ENCODE results near the gene CDK4.

Gene CDK4

GRCh38 chr12:57772429-57773322, 20.6 kb upstream of the CDK4 start, which contains the start of gene EEF1AKMT3:
Gene EEF1AKMT3, plus strand, starts transcription at chr12:57772614. Its CDS starts 111 bp downstream, at chr12:57772725.
- in situ Hi-C loops (cut with MboI; ENCODE audit: low sequenced_read_pairs): no loop called here

DNA sequence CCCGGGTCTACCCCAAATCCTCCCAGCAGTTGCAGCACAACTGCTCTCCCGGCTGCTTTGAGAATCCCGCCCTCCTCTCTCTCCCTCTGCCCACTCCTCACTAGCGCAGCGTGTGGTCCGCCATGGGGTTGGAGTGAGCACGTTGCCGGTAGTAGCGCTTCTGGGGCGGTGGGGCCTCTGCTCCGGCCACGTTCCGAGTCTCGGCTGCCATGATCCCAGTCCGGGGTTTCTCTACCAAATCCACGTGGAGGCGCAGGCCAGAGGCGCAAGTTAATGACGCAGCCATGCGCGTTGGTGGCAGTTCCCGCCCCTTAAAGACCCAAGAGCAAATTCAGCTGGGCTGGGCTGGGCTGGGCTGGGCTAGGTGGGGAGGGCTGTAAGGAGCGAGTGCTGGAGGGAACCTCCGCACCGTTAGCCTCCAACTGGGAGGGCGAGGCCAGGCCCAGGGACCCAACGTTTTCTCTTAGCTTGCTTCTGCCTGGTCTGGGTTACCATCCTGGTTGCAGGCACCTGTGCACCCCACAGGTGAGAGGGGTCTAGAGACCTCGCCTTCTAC, 19.8 kb upstream of the CDK4 start, which contains the start of gene METTL1:
METTL1 (minus strand) TSS at position 233 of the 556 bp plus-strand sequence; CDS start at position 211, 22 bp downstream.
- in situ Hi-C loops (cut with MboI; ENCODE audit: low sequenced_read_pairs): no loop called here

DNA sequence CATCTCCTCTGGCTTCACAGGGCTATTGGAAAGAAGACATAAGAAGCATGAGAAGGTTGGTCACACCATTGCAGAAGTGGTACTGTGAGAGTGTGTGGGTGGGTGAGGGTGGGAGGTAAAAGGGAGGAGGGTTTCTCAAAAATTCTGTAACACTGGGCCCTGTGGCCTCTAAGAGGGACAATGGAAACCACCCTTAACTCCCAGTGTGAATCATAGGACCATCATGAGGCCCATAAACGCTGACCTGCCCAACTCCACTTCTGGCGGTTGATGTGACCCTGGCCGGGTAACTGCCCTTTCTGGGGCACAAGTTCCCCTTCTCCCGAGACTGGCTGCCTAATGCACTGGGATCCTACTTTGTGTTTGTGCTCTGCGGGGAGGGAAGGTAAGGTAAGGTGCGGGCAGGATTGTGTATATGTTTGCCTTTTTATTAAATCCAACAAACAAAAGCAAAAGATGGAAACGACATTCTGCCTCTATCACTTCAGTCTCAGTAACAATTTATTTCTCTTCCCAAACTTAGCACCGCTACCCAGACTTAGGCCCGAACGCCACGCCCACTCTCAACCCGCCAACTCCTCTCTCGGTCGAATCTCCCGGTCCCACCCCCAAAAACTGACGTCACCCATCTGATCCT, 19.2 kb upstream of the CDK4 start:
- in situ Hi-C loops (cut with MboI; ENCODE audit: low sequenced_read_pairs): no loop called here

DNA sequence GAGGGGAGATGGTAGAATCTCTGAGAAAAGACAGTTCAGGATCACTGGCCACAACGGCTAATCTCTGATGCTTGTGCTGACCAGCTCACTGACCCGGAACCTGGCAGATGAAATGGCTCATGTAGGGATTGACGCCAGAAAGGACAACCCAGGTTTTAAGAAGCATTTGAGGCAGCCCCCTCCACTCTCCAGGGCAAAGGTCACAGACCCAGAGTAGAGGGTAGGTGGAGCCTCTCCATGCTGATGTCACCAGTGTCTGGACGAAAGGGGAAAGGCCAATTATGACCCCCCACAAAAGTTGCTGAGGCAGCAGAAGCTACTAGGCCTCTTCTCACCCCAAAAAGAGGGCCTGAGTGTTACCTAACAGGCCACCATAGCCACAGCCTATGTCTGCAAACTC, 18.6 kb upstream of the CDK4 start:
- in situ Hi-C loops (cut with MboI; ENCODE audit: low sequenced_read_pairs): no loop called here

DNA sequence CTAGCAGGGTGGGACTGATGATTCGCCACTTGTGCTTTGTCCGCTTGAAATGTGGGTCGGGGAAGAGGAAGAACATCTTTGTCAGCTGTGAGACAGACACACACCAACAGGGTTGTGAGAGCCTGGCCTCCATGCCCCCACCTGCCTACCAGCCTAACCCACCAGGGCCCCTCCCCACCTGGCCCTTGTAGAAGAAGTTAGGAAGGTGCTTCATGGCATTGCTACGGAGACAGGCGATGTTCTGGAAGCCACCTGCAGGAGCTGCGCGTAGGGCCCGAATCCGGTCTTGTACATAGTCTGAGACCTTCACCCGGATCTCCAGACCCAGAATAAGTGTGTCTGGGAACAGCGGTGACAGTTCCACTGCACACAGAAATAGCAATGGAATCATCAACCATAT, 17.5 kb upstream of the CDK4 start:
- in situ Hi-C loops (cut with MboI; ENCODE audit: low sequenced_read_pairs): no loop called here

DNA sequence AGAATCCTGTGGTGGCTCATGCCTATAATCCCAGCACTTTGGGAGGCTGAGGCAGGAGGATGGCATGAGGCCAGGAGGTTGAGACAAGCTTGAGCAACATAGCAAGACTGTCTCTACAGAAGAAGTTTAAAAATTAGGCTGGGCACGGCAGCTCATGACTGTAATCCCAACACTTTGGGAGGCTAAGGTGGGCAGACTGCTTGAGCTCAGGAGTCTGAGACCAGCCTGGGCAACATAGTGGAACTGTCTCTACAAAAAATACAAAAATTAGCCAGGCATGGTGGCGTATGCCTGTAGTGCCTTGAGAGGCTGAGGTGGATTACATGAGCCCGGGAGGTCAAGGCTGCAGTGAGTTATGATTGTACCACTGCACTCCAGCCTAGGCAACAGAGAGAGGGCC, 15.8 kb upstream of the CDK4 start:
- in situ Hi-C loops (cut with MboI; ENCODE audit: low sequenced_read_pairs): no loop called here

GRCh38 chr12:57767305-57767698, 15.2 kb upstream of the CDK4 start:
- in situ Hi-C loops (cut with MboI; ENCODE audit: low sequenced_read_pairs): no loop called here

- in situ Hi-C loops (cut with MboI; ENCODE audit: low sequenced_read_pairs): no loop called here
Observed at GRCh38 chr12:57766464-57767304, 14.6 kb upstream of the CDK4 start, which contains the start of gene CYP27B1. Gene CYP27B1, minus strand, starts transcription at chr12:57767078. Its CDS starts 37 bp downstream, at chr12:57767041.

DNA sequence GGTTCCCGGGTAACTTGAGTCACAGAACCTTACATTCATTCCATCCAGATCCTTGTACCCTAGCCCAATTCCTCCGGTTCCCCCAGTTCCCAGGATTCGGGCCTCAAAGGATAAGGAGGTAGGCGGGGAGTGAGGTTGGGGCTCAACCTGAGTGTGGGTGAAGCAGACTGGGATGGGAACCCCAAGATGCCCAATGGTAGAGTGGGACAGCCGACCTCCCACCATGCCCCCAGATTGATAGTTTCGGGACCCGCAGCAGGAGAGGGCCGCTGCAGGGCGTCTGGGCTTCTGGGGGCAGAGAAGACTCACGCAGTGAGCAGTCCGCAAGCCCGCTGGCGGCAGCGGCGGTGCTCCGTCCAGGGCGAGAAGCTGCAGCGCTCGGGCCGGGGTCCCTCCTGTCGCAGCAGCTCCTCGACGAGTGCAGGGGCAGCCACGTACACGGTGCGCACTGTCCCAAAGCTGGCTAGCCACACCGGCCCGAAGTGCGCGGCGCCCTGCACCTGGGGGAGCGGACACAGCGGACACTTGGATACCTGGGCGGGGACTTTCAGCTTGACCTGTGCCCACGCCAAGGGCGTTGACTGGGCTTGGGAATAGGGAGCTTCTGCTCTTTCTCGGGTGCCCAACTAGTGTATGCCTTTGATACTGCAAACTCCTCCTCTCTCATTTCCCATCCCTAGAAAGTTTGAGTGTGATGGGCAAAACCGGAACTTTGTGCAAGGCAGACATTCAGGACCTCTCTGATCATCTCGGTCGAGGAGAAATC, 13.8 kb upstream of the CDK4 start:
- in situ Hi-C loops (cut with MboI; ENCODE audit: low sequenced_read_pairs): no loop called here

DNA sequence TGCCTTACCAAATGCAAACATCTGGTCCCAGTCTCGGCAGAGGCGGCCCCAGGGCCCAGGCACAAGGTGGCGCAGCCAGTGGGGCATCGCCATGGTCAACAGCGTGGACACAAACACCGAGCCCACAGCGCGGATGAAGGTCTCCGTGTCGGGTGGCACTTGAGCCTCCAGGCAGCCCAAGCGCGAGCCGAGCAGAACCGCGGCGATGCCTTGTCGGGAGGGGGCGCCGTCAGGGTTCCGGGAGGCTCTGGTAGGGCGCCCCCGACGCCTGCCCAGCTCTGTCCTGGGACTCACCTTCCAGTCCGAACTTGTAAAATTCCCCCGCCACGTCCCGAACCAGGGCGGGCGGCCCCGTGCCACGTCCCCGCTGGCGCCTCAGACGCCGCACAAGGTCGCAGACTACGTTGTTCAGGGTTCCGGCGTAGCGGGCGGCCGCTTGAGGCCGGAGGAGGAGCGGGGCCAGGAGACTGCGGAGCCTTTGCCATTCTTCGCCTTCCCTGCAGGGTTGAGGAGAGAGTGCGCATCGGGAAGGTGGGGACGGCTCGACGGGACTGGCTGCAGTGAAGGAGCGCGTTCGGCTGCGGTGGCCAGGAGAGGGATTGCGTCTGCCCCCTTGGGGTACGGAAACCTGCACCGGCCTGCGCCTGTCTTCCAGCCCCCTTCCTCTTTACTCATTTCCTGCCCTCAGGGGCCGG, 13.0 kb upstream of the CDK4 start:
- in situ Hi-C loops (cut with MboI; ENCODE audit: low sequenced_read_pairs): no loop called here

GRCh38 chr12:57764662-57765002, 12.5 kb upstream of the CDK4 start:
- in situ Hi-C loops (cut with MboI; ENCODE audit: low sequenced_read_pairs): no loop called here

- in situ Hi-C loops (cut with MboI; ENCODE audit: low sequenced_read_pairs): no loop called here
Observed at GRCh38 chr12:57763881-57764661, 12.0 kb upstream of the CDK4 start.

DNA sequence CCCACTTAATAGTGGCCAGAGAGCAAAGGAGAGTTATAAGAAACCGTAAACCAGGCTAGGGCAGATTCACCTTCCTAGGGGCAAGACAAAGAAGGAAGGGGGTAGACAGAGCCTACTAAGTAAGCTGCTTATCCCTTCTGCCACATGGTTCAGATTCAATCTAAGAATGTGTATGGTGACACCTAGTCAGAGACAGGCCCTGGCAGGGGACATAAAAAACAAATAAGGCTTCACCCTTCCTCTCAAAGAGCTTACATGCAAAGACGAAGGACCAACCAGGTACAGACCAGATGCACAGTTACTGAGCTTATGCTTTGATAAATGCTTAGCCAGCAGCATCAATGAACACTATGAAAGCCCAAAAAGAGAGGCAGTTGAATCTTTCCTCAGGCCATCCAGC, 10.4 kb upstream of the CDK4 start:
- in situ Hi-C loops (cut with MboI; ENCODE audit: low sequenced_read_pairs): no loop called here

- in situ Hi-C loops (cut with MboI; ENCODE audit: low sequenced_read_pairs): no loop called here
Observed at GRCh38 chr12:57761391-57761998, 9.4 kb upstream of the CDK4 start.

GRCh38 chr12:57760347-57760982, 8.4 kb upstream of the CDK4 start:
- in situ Hi-C loops (cut with MboI; ENCODE audit: low sequenced_read_pairs): no loop called here

DNA sequence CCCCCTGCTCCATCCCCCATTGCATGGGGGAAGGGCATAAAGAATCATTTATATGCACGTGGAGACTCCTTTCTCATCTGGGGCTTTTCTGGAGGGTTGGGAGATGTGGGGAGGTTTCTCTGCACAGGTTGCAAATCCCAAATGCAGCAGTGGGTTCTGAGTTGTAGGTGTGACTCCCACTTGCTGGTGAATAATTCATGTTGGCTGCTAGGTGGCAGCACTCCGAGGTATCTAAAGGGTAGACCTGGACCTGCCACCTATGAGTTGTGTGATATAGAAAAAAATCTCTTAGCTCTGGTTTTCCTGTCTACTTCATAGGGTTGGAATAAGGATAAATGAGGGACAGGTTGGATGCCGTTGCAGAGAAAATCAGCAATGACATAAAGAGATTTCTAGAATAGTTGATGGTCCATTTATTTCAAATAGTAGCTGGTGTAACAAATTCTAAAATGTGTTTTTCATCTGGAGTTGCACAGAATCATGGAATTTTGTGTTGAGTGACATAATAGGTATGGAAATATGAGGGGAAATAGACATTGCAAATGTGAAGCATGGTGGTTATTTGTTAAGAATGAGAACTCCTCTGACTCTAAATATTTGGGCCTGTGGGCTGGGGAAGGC, 7.4 kb upstream of the CDK4 start:
- in situ Hi-C loops (cut with MboI; ENCODE audit: low sequenced_read_pairs): no loop called here

GRCh38 chr12:57758552-57759359, 6.6 kb upstream of the CDK4 start:
- in situ Hi-C loops (cut with MboI; ENCODE audit: low sequenced_read_pairs): no loop called here
